A549 (cell line): Measurements from ENCODE around the gene KLHL24. TPM values are rescaled to one million over a fixed set of nuclear protein-coding genes. Genes with fewer than 3 reads are reported as not detected.

Experiments
- ATAC-seq, 2 experiments: fragments of 200-7000 bp in 1 of 2; fragments of >200 bp in 1 of 2; cut with Nextera tagmentation in 1 of 2; cut with Tn5 transposase in 1 of 2; 3 replicates each; pipeline versions ENCODE4 v1.8.0 to v1.9.1; 2018 to 2020; ENCODE audit warnings: mild to moderate bottlenecking in 1 of 2, moderate library complexity in 1 of 2
- CTCF ChIA-PET: fragments of 300-600 bp; sonication (Branson Sonifier 250); formaldehyde crosslinking; extraction: SDS; loops from one replicate; lab custom pipeline; 2021; ENCODE audit warnings: antibody characterized with exemption, inconsistent platforms; lab: Yijun Ruan, JAX
- POLR2A ChIA-PET: fragments of 350-600 bp; formaldehyde crosslinking; extraction: SDS; loops from one replicate; lab custom pipeline; 2021; ENCODE audit warnings: antibody characterized with exemption, inconsistent platforms; lab: Yijun Ruan, JAX
- DNase-seq, 2 experiments: peaks; one replicate each; pipeline versions ENCODE4 v3.0.0 to v3.0.0-alpha.2; 2011 to 2016; ENCODE audit warnings: low read depth in 1 of 2, low spot score in 1 of 2
- FAIRE-seq: peaks from 2 replicates; lab custom pipeline; 2011; peaks lifted over from hg19 to GRCh38; lab: Jason Lieb, UNC
- H3K27ac ChIP-seq, 2 experiments: fragments of >200 bp; sonication (Bioruptor Twin); formaldehyde crosslinking; 3 replicates each; pipeline ENCODE4 v1.5.1; 2016 to 2017
- H3K4me1 ChIP-seq: fragments of >200 bp; sonication (Bioruptor Twin); formaldehyde crosslinking; 3 replicates; pipeline ENCODE4 v1.6.1; 2016
- H3K4me2 ChIP-seq: fragments of >200 bp; sonication (Bioruptor Twin); formaldehyde crosslinking; 3 replicates; pipeline ENCODE4 v1.6.1; 2016
- H3K4me3 ChIP-seq: fragments of >200 bp; sonication (Bioruptor Twin); formaldehyde crosslinking; 3 replicates; pipeline ENCODE4 v1.5.1; 2016
- H3K9me3 ChIP-seq: fragments of >200 bp; sonication (Bioruptor Twin); formaldehyde crosslinking; 3 replicates; pipeline ENCODE4 v1.6.1; 2016
- ATOH8 ChIP-seq: fragments of 250-450 bp; sonication (Bioruptor Pico); IDR thresholded peaks from 2 replicates; pipeline ENCODE4 v1.5.0; 2020; ENCODE audit warnings: low read depth, mild to moderate bottlenecking, moderate library complexity
- BCL3 ChIP-seq: fragments of >200 bp; sonication (Bioruptor Twin); formaldehyde crosslinking; IDR thresholded peaks from 3 replicates; pipeline ENCODE4 v1.6.1; 2016
- CBX2 ChIP-seq: fragments of 200-600 bp; sonication (generic); IDR thresholded peaks from 2 replicates; pipeline ENCODE4 v1.6.1; 2016; ENCODE audit warnings: low read depth, mild to moderate bottlenecking, borderline replicate concordance
- CBX8 ChIP-seq: fragments of 200-600 bp; sonication (generic); IDR thresholded peaks from 2 replicates; pipeline ENCODE4 v1.6.1; 2016
- CTCF ChIP-seq: fragments of >200 bp; sonication (Bioruptor Twin); formaldehyde crosslinking; IDR thresholded peaks from 3 replicates; pipeline ENCODE4 v1.5.1; 2016
- EHF ChIP-seq: fragments of 250-450 bp; sonication (Bioruptor Pico); IDR thresholded peaks from 2 replicates; pipeline ENCODE4 v1.5.0; 2020; ENCODE audit warnings: mild to moderate bottlenecking
- ELK1 ChIP-seq: fragments of 150-350 bp; IDR thresholded peaks from 2 replicates; pipeline ENCODE4 v1.6.1; 2014; ENCODE audit warnings: low read depth, mild to moderate bottlenecking, low read length
- EP300 ChIP-seq, 2 experiments: fragments of >200 bp; sonication (Bioruptor Twin); formaldehyde crosslinking; IDR thresholded peaks; 2 replicates in 1 of 2; 3 replicates in 1 of 2; pipeline ENCODE4 v1.6.1; 2016 to 2017
- GATA3 ChIP-seq: IDR thresholded peaks from 2 replicates; pipeline ENCODE4 v1.6.1; 2012; ENCODE audit warnings: borderline replicate concordance
- HDAC2 ChIP-seq: fragments of 200-600 bp; sonication (generic); IDR thresholded peaks from 2 replicates; pipeline ENCODE4 v1.6.1; 2016
- HOXA7 ChIP-seq: fragments of 250-450 bp; sonication (Bioruptor Pico); IDR thresholded peaks from 2 replicates; pipeline ENCODE4 v1.5.0; 2020; ENCODE audit warnings: mild to moderate bottlenecking, moderate library complexity
- HOXB5 ChIP-seq: fragments of 250-450 bp; sonication (Bioruptor Pico); IDR thresholded peaks from 2 replicates; pipeline ENCODE4 v1.5.0; 2020; ENCODE audit warnings: mild to moderate bottlenecking, moderate library complexity
- KDM5A ChIP-seq: fragments of 200-600 bp; sonication (generic); IDR thresholded peaks from 2 replicates; pipeline ENCODE4 v1.6.1; 2016; ENCODE audit warnings: antibody characterized with exemption, mild to moderate bottlenecking
- MAFK ChIP-seq: fragments of 450-650 bp; IDR thresholded peaks from 2 replicates; pipeline ENCODE4 v1.6.1; 2014; ENCODE audit not compliant: partially characterized antibody
- NFE2L2 ChIP-seq: fragments of 150-350 bp; conservative IDR thresholded peaks from 2 replicates; pipeline ENCODE4 v1.6.1; 2014; ENCODE audit warnings: low read length
- NR3C1 ChIP-seq: fragments of >200 bp; sonication (Bioruptor Twin); formaldehyde crosslinking; IDR thresholded peaks from 3 replicates; pipeline ENCODE4 v1.6.1; 2017
- POLR2AphosphoS2 ChIP-seq: conservative IDR thresholded peaks from 2 replicates; pipeline ENCODE4 v1.6.1; 2012; ENCODE audit warnings: low read length, improper control_type of control experiment, inconsistent platforms
- RAD21 ChIP-seq, 2 experiments: fragments of >200 bp in 1 of 2; sonication (Bioruptor Twin) in 1 of 2; formaldehyde crosslinking in 1 of 2; IDR thresholded peaks in 1 of 2; conservative IDR thresholded peaks in 1 of 2; 2 replicates in 1 of 2; 3 replicates in 1 of 2; pipeline ENCODE4 v1.6.1; 2012 to 2018; ENCODE audit warnings: inconsistent platforms in 1 of 2
- REST ChIP-seq: fragments of 200-600 bp; sonication (generic); IDR thresholded peaks from 2 replicates; pipeline ENCODE4 v1.6.1; 2016; ENCODE audit warnings: antibody characterized with exemption, mild to moderate bottlenecking, moderate library complexity
- RFX5 ChIP-seq: fragments of 450-650 bp; IDR thresholded peaks from 2 replicates; pipeline ENCODE4 v1.7.1; 2014; ENCODE audit warnings: antibody characterized with exemption, mild to moderate bottlenecking, moderate library complexity
- USF2 ChIP-seq: fragments of 450-650 bp; IDR thresholded peaks from 2 replicates; pipeline ENCODE4 v1.6.1; 2014; ENCODE audit warnings: antibody characterized with exemption
- ZSCAN20 ChIP-seq: fragments of 250-450 bp; sonication (Bioruptor Pico); IDR thresholded peaks from 2 replicates; pipeline ENCODE4 v1.8.0; 2022; ENCODE audit warnings: mild to moderate bottlenecking, moderate library complexity
- WGBS: methylation state at CpG from one replicate; pipeline ENCODE4 v1.1.6; 2017; ENCODE audit errors: missing lambda C conversion rate; 5-methylcytosine and 5-hydroxymethylcytosine counted together
- polyA plus RNA-seq, 4 experiments: library from polyadenylated mRNA; depleted of rRNA in 3 of 4; stranded (reverse); fragments of >200 nt; fragmentation: RNase III in 1 of 4; extraction: RNeasy Plus Mini Kit Qiagen cat#74134 plus additional on column Dnase treatment in 1 of 4; gene quantifications; 2 replicates in 3 of 4; 3 replicates in 1 of 4; pipeline ENCODE4 v1.2.3, GENCODE V29; 2011 to 2017

Gene KLHL24
- polyA plus RNA-seq, 2 of the 4 experiments (the other 2 are of a cell fraction), result 4.0 to 11.9 TPM

GRCh38 chr3:183664913-183665381, 29.5 kb downstream of the KLHL24 start:
- no peak overlapping the region for H3K27ac ChIP-seq
- H3K4me2 ChIP-seq, result no peak overlapping the region
- TF ChIP-seq CTCF (no peak), EHF (CRISPR knock-in tag) (no peak), HDAC2 (no peak), NFE2L2 (no peak), GATA3 (no peak)
- TF ChIP-seq, all 56 proteins: peak for 0
- H3K4me3 ChIP-seq, result no peak overlapping the region
- no peak for FAIRE-seq
- no peak for DNase-seq
- ATAC-seq, result no peak
- H3K9me3 ChIP-seq, result no peaks in the 10 kb centered on the region
- no peaks in the 10 kb centered on the region for H3K4me1 ChIP-seq
- ChIA-PET POLR2A (no interaction called here), CTCF (interaction anchor here (0.6 kb wide), 2 partner anchors 38 to 98 kb away, joined by 3 read pairs; no protein-coding TSS in a partner anchor)
- WGBS, result 89% methylated on average over 3 of the region's 3 CpGs

- ATAC-seq (no peak), FAIRE-seq (no peak), DNase-seq (no peak)
- Histone ChIP-seq H3K4me2 (no peak overlapping the region), H3K27ac (no peak overlapping the region), H3K9me3 (no peaks in the 10 kb centered on the region), H3K4me3 (no peak overlapping the region), H3K4me1 (no peaks in the 10 kb centered on the region)
- WGBS, result 95% methylated on average over 3 of the region's 3 CpGs
- ChIA-PET POLR2A (no interaction called here), CTCF (no interaction called here)
- TF ChIP-seq RAD21 (conservative IDR thresholded peaks at IDR 0.05 in 1 of 2, IDR thresholded peaks at IDR 0.05 in 1 of 2) (no peak), USF2 (no peak), EP300 (IDR thresholded peaks at IDR 0.05) (no peak), ZSCAN20 (CRISPR knock-in tag) (no peak), CBX2 (no peak), ATOH8 (no peak), RFX5 (no peak), ELK1 (no peak), BCL3 (no peak), CBX8 (no peak), MAFK (no peak), NR3C1 (no peak), HOXA7 (CRISPR knock-in tag) (no peak), REST (no peak), KDM5A (no peak), HOXB5 (CRISPR knock-in tag) (no peak), POLR2AphosphoS2 (no peak)
Measured at GRCh38 chr3:183680061-183680460, 44.6 kb downstream of the KLHL24 start.
